Measurements from ENCODE around the gene PXT1. TPM values are rescaled to one million over a fixed set of nuclear protein-coding genes. Genes with fewer than 3 reads are reported as not detected.
A peak's percentile ranks its signal among the peaks of the same experiment; 100 is the strongest.

Gene PXT1
- polyA plus RNA-seq, 1 donor from 2014 or later: 0.24 TPM

DNA sequence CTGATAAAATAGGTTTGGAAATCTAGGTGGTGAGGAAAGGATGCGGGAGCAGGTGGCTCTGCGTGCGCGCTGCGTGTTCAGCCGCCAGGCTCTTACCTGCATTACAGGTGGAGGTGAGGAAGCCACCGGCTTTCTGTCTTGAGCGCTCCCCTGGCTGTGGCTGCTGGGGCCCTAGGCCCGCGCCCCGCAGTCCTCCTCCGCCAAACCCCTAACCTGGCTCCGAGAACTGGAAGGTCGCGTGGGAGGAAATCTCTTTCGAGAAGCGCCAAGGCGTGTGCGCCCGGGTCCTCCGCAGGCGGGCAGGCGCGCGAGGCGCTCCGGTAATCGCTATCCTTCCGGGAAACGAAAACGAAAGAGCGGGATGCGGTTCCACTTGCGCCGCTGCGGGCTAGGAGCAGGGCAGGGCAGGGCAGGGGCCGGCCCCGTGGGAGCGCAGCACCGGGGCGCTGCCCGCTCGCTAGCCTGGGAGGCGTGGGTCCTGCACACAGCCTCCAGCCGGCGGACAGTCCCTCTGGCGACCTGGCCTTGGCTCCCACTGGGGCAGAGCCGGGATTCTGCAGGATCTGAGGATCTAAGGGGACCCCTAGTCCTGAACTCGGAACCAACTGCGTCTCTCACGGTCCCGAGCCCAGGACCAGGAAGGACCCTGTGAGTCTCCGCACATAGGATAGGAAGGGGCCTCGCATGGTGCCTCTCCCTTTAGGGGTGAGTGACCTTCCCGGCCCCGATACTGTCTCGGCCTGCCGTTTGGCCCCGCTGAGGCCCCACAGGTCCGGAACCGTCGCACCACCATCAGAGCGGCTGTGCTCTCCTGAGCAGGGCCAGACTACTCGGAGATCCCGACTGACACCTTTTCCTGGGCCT lies 55.0 kb downstream of the PXT1 start, which contains the start of gene ETV7:
TSS of gene ETV7 (minus strand) at position 230 of the 864 bp plus-strand sequence. CDS start at position 102, 128 bp downstream.
- H3K27ac ChIP-seq (ENCODE audit: low read length): no peak within 1 kb of the TSS
- no peaks in the 10 kb centered on the region for H3F3A ChIP-seq (ENCODE audit: insufficient read depth, low read length, poor library complexity, severe bottlenecking)

DNA sequence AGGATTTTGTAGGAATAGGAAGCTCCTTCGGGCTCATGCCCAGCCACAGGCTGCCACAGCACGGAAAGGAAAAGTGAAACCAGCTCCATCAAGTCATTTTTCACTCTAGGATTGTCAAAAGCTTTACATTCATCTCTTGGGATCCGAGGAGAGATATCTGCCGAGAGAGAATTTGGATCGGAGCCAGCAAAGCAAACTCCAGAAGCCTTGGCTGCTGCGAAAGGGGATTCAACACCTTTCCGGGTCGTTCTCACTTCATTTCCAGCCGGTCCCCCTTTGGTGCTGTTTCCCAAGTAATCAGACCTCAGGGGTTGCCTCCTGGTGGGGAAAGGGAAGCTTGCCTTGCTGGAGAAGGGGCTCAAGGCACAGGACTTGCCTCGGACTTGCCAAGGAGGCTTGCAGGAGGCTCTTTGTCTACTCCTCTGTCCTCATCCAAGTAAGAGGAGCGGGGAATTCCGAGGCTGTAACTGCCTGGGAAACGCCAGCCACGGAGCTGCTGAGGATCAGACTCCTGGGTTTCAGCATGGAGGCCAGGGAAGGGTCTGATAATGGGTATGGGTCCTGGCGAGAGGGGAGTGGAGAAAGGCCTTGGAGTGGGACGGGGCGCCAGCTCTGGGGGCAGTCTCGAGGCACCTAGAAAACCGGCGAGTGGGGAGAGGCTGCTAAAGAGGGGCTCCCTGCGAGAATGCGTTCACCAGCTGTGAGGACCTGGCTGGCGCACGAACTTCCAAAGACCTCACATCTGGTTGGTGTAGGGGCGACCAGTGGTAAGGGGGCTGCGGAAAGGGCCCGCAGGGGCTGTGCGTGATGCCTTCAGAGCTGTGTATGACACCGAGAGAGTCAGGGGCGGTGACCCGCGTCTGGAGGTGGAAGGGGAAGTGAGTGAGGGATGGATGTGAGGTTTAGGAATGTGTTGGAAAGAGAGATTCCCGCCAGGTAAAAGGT lies 55.9 kb downstream of the PXT1 start:
- H3K9me2 ChIP-seq (ENCODE audit: insufficient read depth, low read length): no peaks in the 10 kb centered on the region
- no peak overlapping the region for H3K27ac ChIP-seq (ENCODE audit: low read length)
- H4K20me1 ChIP-seq (ENCODE audit: insufficient read depth): no peaks in the 10 kb centered on the region
- H3K9me3 ChIP-seq (ENCODE audit: low read length): no peaks in the 10 kb centered on the region
- H3F3A ChIP-seq (ENCODE audit: insufficient read depth, low read length, poor library complexity, severe bottlenecking): no peaks in the 10 kb centered on the region
- H3K4me3 ChIP-seq (ENCODE audit: low read length): peak overlapping the region; percentile 63
- no peak overlapping the region for H3K9ac ChIP-seq (ENCODE audit: low read length)
- TF ChIP-seq, protein P1, sequence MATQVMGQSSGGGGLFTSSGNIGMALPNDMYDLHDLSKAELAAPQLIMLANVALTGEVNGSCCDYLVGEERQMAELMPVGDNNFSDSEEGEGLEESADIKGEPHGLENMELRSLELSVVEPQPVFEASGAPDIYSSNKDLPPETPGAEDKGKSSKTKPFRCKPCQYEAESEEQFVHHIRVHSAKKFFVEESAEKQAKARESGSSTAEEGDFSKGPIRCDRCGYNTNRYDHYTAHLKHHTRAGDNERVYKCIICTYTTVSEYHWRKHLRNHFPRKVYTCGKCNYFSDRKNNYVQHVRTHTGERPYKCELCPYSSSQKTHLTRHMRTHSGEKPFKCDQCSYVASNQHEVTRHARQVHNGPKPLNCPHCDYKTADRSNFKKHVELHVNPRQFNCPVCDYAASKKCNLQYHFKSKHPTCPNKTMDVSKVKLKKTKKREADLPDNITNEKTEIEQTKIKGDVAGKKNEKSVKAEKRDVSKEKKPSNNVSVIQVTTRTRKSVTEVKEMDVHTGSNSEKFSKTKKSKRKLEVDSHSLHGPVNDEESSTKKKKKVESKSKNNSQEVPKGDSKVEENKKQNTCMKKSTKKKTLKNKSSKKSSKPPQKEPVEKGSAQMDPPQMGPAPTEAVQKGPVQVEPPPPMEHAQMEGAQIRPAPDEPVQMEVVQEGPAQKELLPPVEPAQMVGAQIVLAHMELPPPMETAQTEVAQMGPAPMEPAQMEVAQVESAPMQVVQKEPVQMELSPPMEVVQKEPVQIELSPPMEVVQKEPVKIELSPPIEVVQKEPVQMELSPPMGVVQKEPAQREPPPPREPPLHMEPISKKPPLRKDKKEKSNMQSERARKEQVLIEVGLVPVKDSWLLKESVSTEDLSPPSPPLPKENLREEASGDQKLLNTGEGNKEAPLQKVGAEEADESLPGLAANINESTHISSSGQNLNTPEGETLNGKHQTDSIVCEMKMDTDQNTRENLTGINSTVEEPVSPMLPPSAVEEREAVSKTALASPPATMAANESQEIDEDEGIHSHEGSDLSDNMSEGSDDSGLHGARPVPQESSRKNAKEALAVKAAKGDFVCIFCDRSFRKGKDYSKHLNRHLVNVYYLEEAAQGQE (IDR thresholded peaks at IDR 0.05; ENCODE audit: borderline replicate concordance): no peak
- TF ChIP-seq EP300 (conservative IDR thresholded peaks at IDR 0.05; ENCODE audit: poor library complexity, severe bottlenecking) (no peak), RAD21 (conservative IDR thresholded peaks at IDR 0.05) (no peak), MXI1 (conservative IDR thresholded peaks at IDR 0.05; ENCODE audit: poor library complexity, severe bottlenecking) (no peak)
- H3K27me3 ChIP-seq (ENCODE audit: insufficient read depth, low read depth, low read length): peaks cover 50% of the 10 kb centered on the region
- H2AFZ ChIP-seq (ENCODE audit: low read depth, low read length): no peak overlapping the region
- H3K4me2 ChIP-seq (ENCODE audit: low read length): peak overlapping the region; percentile 30
- H3K79me2 ChIP-seq (replicated peaks; ENCODE audit: insufficient read depth, low read length): no peaks in the 10 kb centered on the region
- no peaks in the 10 kb centered on the region for H3K36me3 ChIP-seq (ENCODE audit: insufficient read depth, low read length)

More for the DNA sequence above, 55.0 kb downstream of the PXT1 start, which contains the start of gene ETV7:
- no peaks in the 10 kb centered on the region for H3K36me3 ChIP-seq (ENCODE audit: insufficient read depth, low read length)
- no peaks in the 10 kb centered on the region for H3K9me3 ChIP-seq (ENCODE audit: low read length)
- peak within 1 kb of the TSS; percentile 30 for H3K4me2 ChIP-seq (ENCODE audit: low read length)
- no peaks in the 10 kb centered on the region for H3K9me2 ChIP-seq (ENCODE audit: insufficient read depth, low read length)
- H4K20me1 ChIP-seq (ENCODE audit: insufficient read depth): no peaks in the 10 kb centered on the region
- H3K79me2 ChIP-seq (replicated peaks; ENCODE audit: insufficient read depth, low read length): no peaks in the 10 kb centered on the region
- peak within 1 kb of the TSS; percentile 63 for H3K4me3 ChIP-seq (ENCODE audit: low read length)
- H2AFZ ChIP-seq (ENCODE audit: low read depth, low read length): no peak within 1 kb of the TSS
- no peak within 1 kb of the TSS for H3K9ac ChIP-seq (ENCODE audit: low read length)
- TF ChIP-seq, protein P2, sequence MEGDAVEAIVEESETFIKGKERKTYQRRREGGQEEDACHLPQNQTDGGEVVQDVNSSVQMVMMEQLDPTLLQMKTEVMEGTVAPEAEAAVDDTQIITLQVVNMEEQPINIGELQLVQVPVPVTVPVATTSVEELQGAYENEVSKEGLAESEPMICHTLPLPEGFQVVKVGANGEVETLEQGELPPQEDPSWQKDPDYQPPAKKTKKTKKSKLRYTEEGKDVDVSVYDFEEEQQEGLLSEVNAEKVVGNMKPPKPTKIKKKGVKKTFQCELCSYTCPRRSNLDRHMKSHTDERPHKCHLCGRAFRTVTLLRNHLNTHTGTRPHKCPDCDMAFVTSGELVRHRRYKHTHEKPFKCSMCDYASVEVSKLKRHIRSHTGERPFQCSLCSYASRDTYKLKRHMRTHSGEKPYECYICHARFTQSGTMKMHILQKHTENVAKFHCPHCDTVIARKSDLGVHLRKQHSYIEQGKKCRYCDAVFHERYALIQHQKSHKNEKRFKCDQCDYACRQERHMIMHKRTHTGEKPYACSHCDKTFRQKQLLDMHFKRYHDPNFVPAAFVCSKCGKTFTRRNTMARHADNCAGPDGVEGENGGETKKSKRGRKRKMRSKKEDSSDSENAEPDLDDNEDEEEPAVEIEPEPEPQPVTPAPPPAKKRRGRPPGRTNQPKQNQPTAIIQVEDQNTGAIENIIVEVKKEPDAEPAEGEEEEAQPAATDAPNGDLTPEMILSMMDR (IDR thresholded peaks at IDR 0.05; ENCODE audit: poor library complexity, severe bottlenecking): no peak
- TF ChIP-seq POLR2AphosphoS5 (IDR thresholded peaks at IDR 0.05): peak; percentile 17
- H3K27me3 ChIP-seq (ENCODE audit: insufficient read depth, low read depth, low read length): peaks cover 50% of the 10 kb centered on the region
